ENCODE measurements around the gene IGSF10. TPM values are rescaled to one million over a fixed set of nuclear protein-coding genes. Genes with fewer than 3 reads are reported as not detected.

The IGSF10 gene
- total and polyA plus RNA-seq, 10 donors, result 0.22 to 8.5 (median 1.7) TPM

GRCh38 chr3:151432616-151433372 lies 28.1 kb downstream of the IGSF10 start:
- intact Hi-C loops (cut with DNase I; ENCODE audit: low total_unique reads), result no loop called here
- WGBS, 5 donors, result 78 to 90% (median 87%) methylated on average over 7 of the region's 7 CpGs

GRCh38 chr3:151431940-151432339 lies 28.9 kb downstream of the IGSF10 start:
- intact Hi-C loops (cut with DNase I; ENCODE audit: low total_unique reads), result no loop called here
- DNase-seq, result no peak
- H3K4me1 ChIP-seq, result no peaks in the 10 kb centered on the region
- TF ChIP-seq POLR2A (IDR thresholded peaks at IDR 0.05) (no peak), POLR2AphosphoS5 (IDR thresholded peaks at IDR 0.05) (no peak)
- TF ChIP-seq, protein P1, sequence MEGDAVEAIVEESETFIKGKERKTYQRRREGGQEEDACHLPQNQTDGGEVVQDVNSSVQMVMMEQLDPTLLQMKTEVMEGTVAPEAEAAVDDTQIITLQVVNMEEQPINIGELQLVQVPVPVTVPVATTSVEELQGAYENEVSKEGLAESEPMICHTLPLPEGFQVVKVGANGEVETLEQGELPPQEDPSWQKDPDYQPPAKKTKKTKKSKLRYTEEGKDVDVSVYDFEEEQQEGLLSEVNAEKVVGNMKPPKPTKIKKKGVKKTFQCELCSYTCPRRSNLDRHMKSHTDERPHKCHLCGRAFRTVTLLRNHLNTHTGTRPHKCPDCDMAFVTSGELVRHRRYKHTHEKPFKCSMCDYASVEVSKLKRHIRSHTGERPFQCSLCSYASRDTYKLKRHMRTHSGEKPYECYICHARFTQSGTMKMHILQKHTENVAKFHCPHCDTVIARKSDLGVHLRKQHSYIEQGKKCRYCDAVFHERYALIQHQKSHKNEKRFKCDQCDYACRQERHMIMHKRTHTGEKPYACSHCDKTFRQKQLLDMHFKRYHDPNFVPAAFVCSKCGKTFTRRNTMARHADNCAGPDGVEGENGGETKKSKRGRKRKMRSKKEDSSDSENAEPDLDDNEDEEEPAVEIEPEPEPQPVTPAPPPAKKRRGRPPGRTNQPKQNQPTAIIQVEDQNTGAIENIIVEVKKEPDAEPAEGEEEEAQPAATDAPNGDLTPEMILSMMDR (IDR thresholded peaks at IDR 0.05 in 8 of 11, conservative IDR thresholded peaks at IDR 0.05 in 3 of 11), result no peak
- no peak overlapping the region for H3K27ac ChIP-seq
- WGBS, 5 donors, result 81 to 90% (median 84%) methylated on average over 3 of the region's 3 CpGs
- H3K27me3 ChIP-seq (replicated peaks in 1 of 7), result no peaks in the 10 kb centered on the region
- H3K9me3 ChIP-seq, result no peaks in the 10 kb centered on the region
- no peak overlapping the region for H3K4me3 ChIP-seq
- H3K36me3 ChIP-seq, result no peaks in the 10 kb centered on the region

More at GRCh38 chr3:151432616-151433372, 28.1 kb downstream of the IGSF10 start:
- no peak for DNase-seq
- no peak for TF ChIP-seq POLR2A (IDR thresholded peaks at IDR 0.05)
- no peak for TF ChIP-seq POLR2AphosphoS5 (IDR thresholded peaks at IDR 0.05)
- TF ChIP-seq, protein P1 (IDR thresholded peaks at IDR 0.05 in 8 of 11, conservative IDR thresholded peaks at IDR 0.05 in 3 of 11), result no peak
- no peaks in the 10 kb centered on the region for H3K4me1 ChIP-seq
- H3K36me3 ChIP-seq, result no peaks in the 10 kb centered on the region
- H3K27me3 ChIP-seq (replicated peaks in 1 of 7), result no peaks in the 10 kb centered on the region
- no peaks in the 10 kb centered on the region for H3K9me3 ChIP-seq
- no peak overlapping the region for H3K27ac ChIP-seq
- H3K4me3 ChIP-seq, result no peak overlapping the region

- H3K9me3 ChIP-seq, result no peaks in the 10 kb centered on the region
- H3K27me3 ChIP-seq (replicated peaks in 1 of 7), result no peaks in the 10 kb centered on the region
- H3K4me1 ChIP-seq, result peaks cover 0 to 8% (median 0%) of the 10 kb centered on the region in 6 donors
- DNase-seq, result no peak
- H3K36me3 ChIP-seq, result no peaks in the 10 kb centered on the region
- intact Hi-C loops (cut with DNase I; ENCODE audit: low total_unique reads), result no loop called here
- H3K27ac ChIP-seq, result no peak overlapping the region
- no peak overlapping the region for H3K4me3 ChIP-seq
- WGBS, 5 donors, result 76 to 95% (median 89%) methylated on average over 5 of the region's 5 CpGs
- TF ChIP-seq POLR2A (IDR thresholded peaks at IDR 0.05), result no peak
- TF ChIP-seq, protein P1 (IDR thresholded peaks at IDR 0.05 in 8 of 11, conservative IDR thresholded peaks at IDR 0.05 in 3 of 11), result no peak
- TF ChIP-seq POLR2AphosphoS5 (IDR thresholded peaks at IDR 0.05), result no peak
Observed at GRCh38 chr3:151430821-151431484, 29.9 kb downstream of the IGSF10 start.

- WGBS, 5 donors, result 86 to 94% (median 86%) methylated on average over 2 of the region's 2 CpGs
- H3K4me3 ChIP-seq, result no peak overlapping the region
- H3K27me3 ChIP-seq (replicated peaks in 1 of 7), result no peaks in the 10 kb centered on the region
- intact Hi-C loops (cut with DNase I; ENCODE audit: low total_unique reads), result no loop called here
- H3K27ac ChIP-seq, result no peak overlapping the region
- H3K9me3 ChIP-seq, result no peaks in the 10 kb centered on the region
- peaks cover 0 to 9% (median 0%) of the 10 kb centered on the region in 6 donors for H3K4me1 ChIP-seq
- TF ChIP-seq POLR2A (IDR thresholded peaks at IDR 0.05) (no peak), POLR2AphosphoS5 (IDR thresholded peaks at IDR 0.05) (no peak)
- TF ChIP-seq, protein P1 (IDR thresholded peaks at IDR 0.05 in 8 of 11, conservative IDR thresholded peaks at IDR 0.05 in 3 of 11), result no peak
- H3K36me3 ChIP-seq, result no peaks in the 10 kb centered on the region
- no peak for DNase-seq
Observed at GRCh38 chr3:151428386-151428785, 32.5 kb downstream of the IGSF10 start.
